ENCODE measurements around the gene C1orf232. TPM values are rescaled to one million over a fixed set of nuclear protein-coding genes. Genes with fewer than 3 reads are reported as not detected.

C1orf232 gene
- total RNA-seq, 1 donor from 2014 or later, result not detected

GRCh38 chr1:26180010-26180506, 11.3 kb upstream of the C1orf232 start:
- Mint-ChIP-seq H3K27ac (no peak overlapping the region), H3K4me1 (no peaks in the 10 kb centered on the region), H3K36me3 (ENCODE audit: low read depth) (no peaks in the 10 kb centered on the region), H3K4me3 (no peak overlapping the region), H3K9me3 (no peaks in the 10 kb centered on the region), H3K27me3 (no peaks in the 10 kb centered on the region)
- ChIA-PET CTCF (no interaction called here), POLR2A (no interaction called here)
- ATAC-seq (ENCODE audit: low read depth), result no peak
- no peak for DNase-seq
- TF ChIP-seq CTCF (IDR thresholded peaks at IDR 0.05), result no peak
- intact Hi-C loops (cut with micrococcal nuclease), result no loop called here

- ATAC-seq (ENCODE audit: low read depth), result no peak
- TF ChIP-seq CTCF (IDR thresholded peaks at IDR 0.05), result no peak
- POLR2A ChIA-PET, result no interaction called here
Observed at GRCh38 chr1:26177182-26177684, 8.5 kb upstream of the C1orf232 start, which contains the start of gene CNKSR1. Gene CNKSR1, plus strand, starts transcription at chr1:26177491. Its CDS starts 57 bp downstream, at chr1:26177548.

GRCh38 chr1:26175346-26175745, 6.6 kb upstream of the C1orf232 start:
- Mint-ChIP-seq H3K4me3 (no peak overlapping the region), H3K27me3 (no peaks in the 10 kb centered on the region), H3K4me1 (peaks cover 11% of the 10 kb centered on the region), H3K27ac (no peak overlapping the region), H3K36me3 (ENCODE audit: low read depth) (no peaks in the 10 kb centered on the region), H3K9me3 (no peaks in the 10 kb centered on the region)
- no peak for TF ChIP-seq CTCF (IDR thresholded peaks at IDR 0.05)
- CTCF ChIA-PET, result no interaction called here
- ATAC-seq (ENCODE audit: low read depth) (no peak), DNase-seq (no peak)
- intact Hi-C loops (cut with micrococcal nuclease), result no loop called here
- POLR2A ChIA-PET, result no interaction called here

More at GRCh38 chr1:26177182-26177684, 8.5 kb upstream of the C1orf232 start, which contains the start of gene CNKSR1:
- Mint-ChIP-seq H3K27ac (no peak within 1 kb of the TSS), H3K4me3 (no peak within 1 kb of the TSS), H3K27me3 (no peaks in the 10 kb centered on the region), H3K36me3 (ENCODE audit: low read depth) (no peaks in the 10 kb centered on the region), H3K9me3 (no peaks in the 10 kb centered on the region), H3K4me1 (no peaks in the 10 kb centered on the region)
- DNase-seq, result no peak
- CTCF ChIA-PET, result interaction anchor here (0.8 kb wide), 1 partner anchor 145 kb away, joined by 3 read pairs; no protein-coding TSS in a partner anchor
- intact Hi-C loops (cut with micrococcal nuclease), result no loop called here

GRCh38 chr1:26171084-26172072, 2.6 kb upstream of the C1orf232 start, which contains the start of gene ZNF593OS:
Gene ZNF593OS, minus strand, starts transcription at chr1:26171832. Its CDS starts 171 bp downstream, at chr1:26171661.
- ATAC-seq (ENCODE audit: low read depth), result no peak
- Mint-ChIP-seq H3K4me3 (peak within 1 kb of the TSS; percentile 91), H3K36me3 (ENCODE audit: low read depth) (no peaks in the 10 kb centered on the region), H3K27me3 (no peaks in the 10 kb centered on the region), H3K4me1 (peaks cover 16% of the 10 kb centered on the region), H3K27ac (no peak within 1 kb of the TSS), H3K9me3 (no peaks in the 10 kb centered on the region)
- DNase-seq, result no peak
- CTCF ChIA-PET, result interaction anchor here (1.3 to 3.1 kb wide), 2 partner anchors 64 to 246 kb away, joined by 4 to 25 read pairs; partner anchors contain the start of gene CEP85
- POLR2A ChIA-PET, result no interaction called here
- intact Hi-C loops (cut with micrococcal nuclease), result no loop called here
- TF ChIP-seq CTCF (IDR thresholded peaks at IDR 0.05), result no peak

GRCh38 chr1:26170472-26170821, 1.7 kb upstream of the C1orf232 start:
- H3K27ac Mint-ChIP-seq, result peak overlapping the region; percentile 84
- no peaks in the 10 kb centered on the region for H3K9me3 Mint-ChIP-seq
- intact Hi-C loops (cut with micrococcal nuclease), result no loop called here
- DNase-seq (no peak), ATAC-seq (ENCODE audit: low read depth) (no peak)
- peak overlapping the region; percentile 91 for H3K4me3 Mint-ChIP-seq
- H3K36me3 Mint-ChIP-seq (ENCODE audit: low read depth), result no peaks in the 10 kb centered on the region
- H3K27me3 Mint-ChIP-seq, result no peaks in the 10 kb centered on the region
- ChIA-PET CTCF (interaction anchor here (1.0 to 3.1 kb wide), 8 partner anchors 14 to 247 kb away, joined by 3 to 35 read pairs (median 6); partner anchors contain the start of gene CEP85), POLR2A (interaction anchor here (1.2 to 1.8 kb wide), 4 partner anchors 14 to 262 kb away, joined by 3 to 13 read pairs (median 8); partner anchors contain the start of genes CEP85 and DHDDS)
- TF ChIP-seq CTCF (IDR thresholded peaks at IDR 0.05), result no peak
- peaks cover 16% of the 10 kb centered on the region for H3K4me1 Mint-ChIP-seq
